GM18508 (cell line): ENCODE results near the gene PRKAG1.

ENCODE experiments used
- ATAC-seq: cut with Tn5 transposase; IDR thresholded peaks from one replicate; pipeline ENCODE4 v1.9.1; 2021; ENCODE audit warnings: moderate number of reproducible peaks; ENCODE audit not compliant: insufficient read depth, unreplicated experiment

The PRKAG1 gene

GRCh38 chr12:49050507-49051372, 32.2 kb upstream of the PRKAG1 start:
- no peak for ATAC-seq

- no peak for ATAC-seq
These were observed 31.1 kb upstream of the PRKAG1 start for GRCh38 chr12:49049566-49050224.

- ATAC-seq, result no peak
These were observed 30.4 kb upstream of the PRKAG1 start for GRCh38 chr12:49048953-49049352.

GRCh38 chr12:49046129-49046895, 27.7 kb upstream of the PRKAG1 start:
- no peak for ATAC-seq

- no peak for ATAC-seq
These were observed 26.1 kb upstream of the PRKAG1 start for GRCh38 chr12:49044660-49045059.

- no peak for ATAC-seq
These were observed 25.3 kb upstream of the PRKAG1 start for GRCh38 chr12:49043856-49044258.

GRCh38 chr12:49043241-49043640, 24.7 kb upstream of the PRKAG1 start:
- ATAC-seq, result no peak

- ATAC-seq, result no peak
These were observed 23.4 kb upstream of the PRKAG1 start for GRCh38 chr12:49041881-49042484.

- no peak for ATAC-seq
These were observed 22.7 kb upstream of the PRKAG1 start for GRCh38 chr12:49041036-49041880.

- ATAC-seq, result no peak
These were observed 21.8 kb upstream of the PRKAG1 start for GRCh38 chr12:49040364-49040855.

- no peak for ATAC-seq
These were observed 21.1 kb upstream of the PRKAG1 start for GRCh38 chr12:49039421-49040363.

GRCh38 chr12:49038291-49038955, 19.8 kb upstream of the PRKAG1 start:
- ATAC-seq, result no peak

GRCh38 chr12:49037947-49038237, 19.3 kb upstream of the PRKAG1 start:
- no peak for ATAC-seq

GRCh38 chr12:49037111-49037946, 18.8 kb upstream of the PRKAG1 start:
- no peak for ATAC-seq

GRCh38 chr12:49036029-49036428, 17.5 kb upstream of the PRKAG1 start:
- ATAC-seq, result no peak

GRCh38 chr12:49034286-49034622, 15.7 kb upstream of the PRKAG1 start:
- no peak for ATAC-seq

- ATAC-seq, result no peak
These were observed 15.2 kb upstream of the PRKAG1 start for GRCh38 chr12:49033611-49034285.
